Calu3 (cell line): ENCODE data around the gene IL24. TPM values are rescaled to one million over a fixed set of nuclear protein-coding genes. Genes with fewer than 3 reads are reported as not detected.

Experiments used
- BruUV-seq: library from RNA; stranded (reverse); fragments of 400-500 nt; replicated peaks from 2 replicates; lab custom pipeline; 2021; lab: Mats Ljungman, UMichigan
- CTCF ChIA-PET: fragments of 300-600 bp; sonication (Branson Sonifier 250); formaldehyde crosslinking; loops from one replicate; lab custom pipeline; 2022; ENCODE audit warnings: antibody characterized with exemption; lab: Charles Lee
- DNase-seq: peaks from one replicate; pipeline ENCODE4 v3.0.0; 2022
- H3K27ac Mint-ChIP-seq: one replicate; pipeline ENCODE4 v1.8.0; 2022; ENCODE audit warnings: mixed read lengths; ENCODE audit not compliant: unreplicated experiment
- H3K27me3 Mint-ChIP-seq: one replicate; pipeline ENCODE4 v1.8.0; 2022; ENCODE audit warnings: mixed read lengths; ENCODE audit not compliant: unreplicated experiment
- H3K36me3 Mint-ChIP-seq: one replicate; pipeline ENCODE4 v1.8.0; 2022; ENCODE audit warnings: mild to moderate bottlenecking, moderate library complexity, mixed read lengths; ENCODE audit not compliant: insufficient read depth, unreplicated experiment
- H3K4me1 Mint-ChIP-seq: one replicate; pipeline ENCODE4 v1.8.0; 2022; ENCODE audit warnings: mild to moderate bottlenecking, low read depth, mixed read lengths; ENCODE audit not compliant: unreplicated experiment
- H3K4me3 Mint-ChIP-seq: one replicate; pipeline ENCODE4 v1.8.0; 2022; ENCODE audit warnings: mild to moderate bottlenecking, low read depth, moderate library complexity, mixed read lengths; ENCODE audit not compliant: unreplicated experiment
- H3K9me3 Mint-ChIP-seq: one replicate; pipeline ENCODE4 v1.8.0; 2022; ENCODE audit warnings: low read depth, mixed read lengths; ENCODE audit not compliant: unreplicated experiment
- CTCF ChIP-seq: fragments of 200-600 bp; IDR thresholded peaks from one replicate; pipeline ENCODE4 v1.8.0; 2022; ENCODE audit warnings: antibody characterized with exemption; ENCODE audit not compliant: unreplicated experiment
- intact Hi-C: fragments of 100-400 bp; cut with micrococcal nuclease; formaldehyde crosslinking; loops from one replicate; pipeline ENCODE4 v1.10.0; 2022; ENCODE audit not compliant: unreplicated experiment
- total RNA-seq: library from RNA; stranded (reverse); gene quantifications from 2 replicates; pipeline ENCODE4 v1.2.3, GENCODE V29; 2022

The IL24 gene
- total RNA-seq, 1 experiment from 2014 or later: not detected

GRCh38 chr1:206900149-206900548 lies 2.9 kb downstream of the IL24 start:
- DNase-seq: no peak
- Mint-ChIP-seq H3K9me3 (no peaks in the 10 kb centered on the region), H3K36me3 (no peaks in the 10 kb centered on the region), H3K27ac (no peak overlapping the region), H3K4me3 (no peak overlapping the region), H3K4me1 (peaks cover 15% of the 10 kb centered on the region), H3K27me3 (peaks cover 27% of the 10 kb centered on the region)
- no peak for TF ChIP-seq CTCF
- CTCF ChIA-PET: interaction anchor here (1.2 kb wide), 1 partner anchor 9 kb away, joined by 5 read pairs; no protein-coding TSS in a partner anchor
- intact Hi-C loops: no loop called here
- no TSS peak for BruUV-seq

- H3K4me3 Mint-ChIP-seq: no peak overlapping the region
- no peak for DNase-seq
- H3K36me3 Mint-ChIP-seq: no peaks in the 10 kb centered on the region
- H3K27ac Mint-ChIP-seq: no peak overlapping the region
- no TSS peak for BruUV-seq
- CTCF ChIA-PET: no interaction called here
- intact Hi-C loops: no loop called here
- peaks cover 28% of the 10 kb centered on the region for H3K4me1 Mint-ChIP-seq
- no peak for TF ChIP-seq CTCF
- H3K27me3 Mint-ChIP-seq: peaks cover 27% of the 10 kb centered on the region
- no peaks in the 10 kb centered on the region for H3K9me3 Mint-ChIP-seq
Measured at GRCh38 chr1:206901944-206902343, 4.7 kb downstream of the IL24 start.

GRCh38 chr1:206902702-206903101 lies 5.5 kb downstream of the IL24 start:
- intact Hi-C loops: no loop called here
- peaks cover 28% of the 10 kb centered on the region for H3K4me1 Mint-ChIP-seq
- no peak for DNase-seq
- TF ChIP-seq CTCF: no peak
- no peaks in the 10 kb centered on the region for H3K36me3 Mint-ChIP-seq
- no peak overlapping the region for H3K4me3 Mint-ChIP-seq
- CTCF ChIA-PET: no interaction called here
- no peaks in the 10 kb centered on the region for H3K9me3 Mint-ChIP-seq
- no TSS peak for BruUV-seq
- H3K27me3 Mint-ChIP-seq: peaks cover 27% of the 10 kb centered on the region
- H3K27ac Mint-ChIP-seq: no peak overlapping the region

GRCh38 chr1:206903687-206904086 lies 6.4 kb downstream of the IL24 start:
- no peaks in the 10 kb centered on the region for H3K36me3 Mint-ChIP-seq
- intact Hi-C loops: no loop called here
- no peak overlapping the region for H3K27ac Mint-ChIP-seq
- peaks cover 22% of the 10 kb centered on the region for H3K27me3 Mint-ChIP-seq
- no TSS peak for BruUV-seq
- no peaks in the 10 kb centered on the region for H3K9me3 Mint-ChIP-seq
- no peak for DNase-seq
- TF ChIP-seq CTCF: no peak
- CTCF ChIA-PET: no interaction called here
- no peak overlapping the region for H3K4me3 Mint-ChIP-seq
- peaks cover 22% of the 10 kb centered on the region for H3K4me1 Mint-ChIP-seq
